Renal pelvis (tissue), 4 donors: Measurements from ENCODE around the gene GPR157. TPM values are rescaled to one million over a fixed set of nuclear protein-coding genes. Genes with fewer than 3 reads are reported as not detected.
"Not testable (repeated sequence)": the region's sequence is repeated elsewhere in the genome, so short reads cannot be mapped to it uniquely, and the experiment has no call there.

Source experiments
- DNase-seq: peaks from one replicate; pipeline ENCODE4 v3.0.0-alpha.2; 2013
- polyA plus RNA-seq, 3 donors: library from polyadenylated mRNA; unstranded; fragments of 120-200 nt; gene quantifications; one replicate each; pipeline ENCODE4 v1.2.1, GENCODE V29; 2013; ENCODE audit not compliant: insufficient read length in 3 of 3

Gene GPR157
- polyA plus RNA-seq, 3 donors: 0.98 to 1.8 (median 1.6) TPM

DNA sequence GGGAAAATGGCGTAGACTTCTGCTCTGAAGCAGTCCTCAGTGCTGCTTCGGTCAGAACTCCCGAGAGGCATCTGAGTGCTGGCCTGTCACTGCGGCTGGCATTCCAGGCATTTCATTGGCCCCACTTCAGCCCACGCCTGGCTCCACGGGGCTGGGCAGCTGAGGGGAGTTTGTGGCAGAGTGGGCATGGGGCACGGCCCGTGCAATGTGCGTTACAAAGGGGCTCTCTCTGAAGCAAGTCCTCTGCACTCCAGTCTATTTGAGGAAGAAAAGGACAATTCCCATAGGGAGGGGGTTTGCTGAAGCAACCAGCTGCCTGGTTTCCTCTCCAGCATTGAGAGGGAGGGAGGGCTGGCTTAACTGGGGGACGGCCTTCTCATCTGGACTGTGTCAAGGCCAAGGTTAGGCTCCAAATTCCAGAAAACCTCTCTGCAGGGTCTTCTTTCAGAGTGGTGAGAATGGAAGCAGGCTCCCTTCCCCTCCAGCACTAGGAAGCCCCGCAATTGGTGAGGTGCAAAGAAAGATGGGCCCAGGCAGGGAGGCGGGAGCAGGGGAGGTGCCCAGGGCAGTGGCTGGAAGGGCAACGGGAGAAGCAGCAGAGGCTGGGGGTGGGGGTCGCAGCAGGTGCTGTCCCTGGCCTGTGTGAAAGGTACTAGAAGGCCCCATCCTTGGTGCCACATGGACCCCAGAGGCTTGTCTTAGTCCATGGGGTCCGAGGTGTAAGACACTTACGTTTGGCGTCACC is 21.1 kb upstream of the GPR157 start:
- DNase-seq: no peak

- no peak for DNase-seq
These were observed 20.2 kb upstream of the GPR157 start for GRCh38 chr1:9149151-9149550.

- DNase-seq: no peak
These were observed 17.3 kb upstream of the GPR157 start for GRCh38 chr1:9146156-9146555.

GRCh38 chr1:9145714-9146113 is 16.8 kb upstream of the GPR157 start:
- DNase-seq: no peak

DNA sequence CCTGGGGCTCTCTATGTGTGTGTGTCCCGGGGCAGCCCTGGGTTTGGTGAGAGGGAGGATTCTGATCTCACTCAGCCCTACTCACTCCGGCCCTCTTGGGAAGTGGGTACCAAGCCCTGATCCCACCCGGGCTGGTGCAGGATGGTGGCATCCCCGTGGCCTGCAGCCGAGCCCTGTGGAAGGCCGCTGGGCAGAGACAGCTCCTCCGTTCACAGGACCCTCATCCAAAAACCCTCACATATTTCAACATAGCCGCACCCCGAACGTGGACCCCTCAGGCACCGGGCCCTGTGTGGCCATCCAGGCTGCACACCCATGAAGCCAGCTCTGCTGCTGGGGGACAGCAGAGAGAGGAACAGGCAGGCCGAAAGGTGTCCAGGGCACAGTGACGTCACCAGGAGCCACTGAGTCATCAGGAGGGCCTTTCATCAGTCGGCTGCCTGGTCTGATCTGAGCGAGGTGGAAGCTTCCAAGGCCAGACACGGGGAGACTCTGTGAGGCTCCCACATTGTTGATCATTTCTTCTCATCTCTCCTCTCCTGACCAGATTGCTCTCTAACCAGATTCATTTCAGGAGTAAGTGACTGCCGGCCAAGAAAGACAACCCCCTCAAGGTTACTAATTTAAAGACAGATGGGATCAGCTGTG is 16.2 kb upstream of the GPR157 start:
- DNase-seq: no peak

DNA sequence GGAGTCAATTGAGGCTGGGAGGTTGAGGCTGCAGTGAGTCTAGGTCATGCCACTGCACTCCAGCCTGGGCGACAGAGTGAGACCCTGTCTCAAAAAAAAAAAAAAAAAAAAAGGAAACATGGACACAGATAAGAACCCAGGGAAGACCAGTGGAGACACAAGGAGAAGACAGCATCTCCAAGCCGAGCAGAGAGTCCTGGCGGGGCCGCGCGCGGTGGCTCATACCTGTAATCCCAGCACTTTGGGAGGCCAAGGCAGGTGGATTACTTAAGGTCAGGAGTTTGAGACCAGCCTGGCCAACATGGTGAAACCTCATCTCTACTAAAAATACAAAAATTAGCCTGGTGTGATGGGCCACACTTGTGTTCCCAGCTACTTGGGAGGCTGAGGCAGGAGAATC is 15.6 kb upstream of the GPR157 start:
- not testable (repeated sequence) for DNase-seq

- DNase-seq: no peak
These were observed 14.3 kb upstream of the GPR157 start for GRCh38 chr1:9143250-9143649.

GRCh38 chr1:9139930-9140329 is 11.0 kb upstream of the GPR157 start:
- no peak for DNase-seq

DNA sequence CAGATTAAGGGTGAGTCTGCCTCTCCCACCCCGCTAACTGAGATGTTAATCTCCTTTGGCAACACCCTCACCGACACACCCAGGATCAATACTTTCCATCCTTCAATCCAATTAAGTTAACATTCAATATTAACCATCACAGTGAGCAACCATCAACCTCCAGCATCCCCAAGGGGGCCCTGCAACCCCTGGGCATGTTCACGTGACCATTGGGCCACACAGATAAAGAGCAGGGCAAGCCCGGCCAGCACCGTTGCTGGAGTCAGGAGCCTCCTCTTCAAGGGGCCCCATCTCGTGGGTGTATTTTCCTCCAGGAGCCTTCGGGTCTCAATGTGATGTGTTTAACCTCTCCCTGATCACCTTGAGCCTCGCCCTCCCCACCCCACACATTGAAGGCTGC is 8.0 kb upstream of the GPR157 start:
- no peak for DNase-seq

- DNase-seq: no peak
These were observed 6.4 kb upstream of the GPR157 start for GRCh38 chr1:9135073-9135836.

- no peak for DNase-seq
These were observed 5.1 kb upstream of the GPR157 start for GRCh38 chr1:9133870-9134585.

DNA sequence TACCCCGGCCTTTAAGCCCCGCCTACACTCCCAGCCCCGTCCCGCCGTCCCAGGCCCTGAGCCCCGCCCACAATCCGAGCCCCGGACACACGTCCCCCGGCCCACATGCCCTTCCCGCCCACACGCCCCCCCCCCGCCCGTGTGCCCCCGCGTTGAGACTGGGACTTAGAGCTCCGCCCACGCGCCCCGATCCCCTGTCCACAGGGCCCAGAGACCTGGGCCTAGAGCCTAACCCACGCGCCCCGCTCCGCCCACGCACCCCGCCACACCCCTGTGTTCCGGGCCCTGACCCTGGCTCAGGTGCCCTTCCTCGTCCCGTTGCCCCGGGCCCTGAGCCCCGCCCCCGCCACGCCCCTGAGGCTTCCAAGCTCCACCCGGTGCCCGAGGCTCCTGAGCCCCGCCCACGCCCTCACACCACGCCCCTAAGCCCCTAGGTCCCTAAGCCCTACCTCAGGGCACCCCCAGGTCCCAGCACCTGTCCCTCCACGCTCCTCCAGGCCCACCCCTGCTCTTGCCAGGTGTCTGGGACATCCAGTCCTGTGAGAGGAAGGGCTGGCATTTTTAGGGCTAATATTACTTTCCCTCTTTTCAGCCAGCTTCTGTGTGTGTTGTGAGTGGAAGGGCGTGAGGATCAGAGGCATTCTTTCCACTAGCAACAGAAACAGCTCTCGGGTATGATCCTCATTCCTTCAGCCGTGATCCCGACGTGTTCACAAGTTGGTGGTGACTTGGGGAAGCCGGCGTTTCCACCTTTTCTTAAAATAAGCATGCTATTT is 552 bp upstream of the GPR157 start:
- peak; percentile 46 for DNase-seq

GRCh38 chr1:9128166-9128519 is 759 bp downstream of the GPR157 start:
- DNase-seq: no peak

DNA sequence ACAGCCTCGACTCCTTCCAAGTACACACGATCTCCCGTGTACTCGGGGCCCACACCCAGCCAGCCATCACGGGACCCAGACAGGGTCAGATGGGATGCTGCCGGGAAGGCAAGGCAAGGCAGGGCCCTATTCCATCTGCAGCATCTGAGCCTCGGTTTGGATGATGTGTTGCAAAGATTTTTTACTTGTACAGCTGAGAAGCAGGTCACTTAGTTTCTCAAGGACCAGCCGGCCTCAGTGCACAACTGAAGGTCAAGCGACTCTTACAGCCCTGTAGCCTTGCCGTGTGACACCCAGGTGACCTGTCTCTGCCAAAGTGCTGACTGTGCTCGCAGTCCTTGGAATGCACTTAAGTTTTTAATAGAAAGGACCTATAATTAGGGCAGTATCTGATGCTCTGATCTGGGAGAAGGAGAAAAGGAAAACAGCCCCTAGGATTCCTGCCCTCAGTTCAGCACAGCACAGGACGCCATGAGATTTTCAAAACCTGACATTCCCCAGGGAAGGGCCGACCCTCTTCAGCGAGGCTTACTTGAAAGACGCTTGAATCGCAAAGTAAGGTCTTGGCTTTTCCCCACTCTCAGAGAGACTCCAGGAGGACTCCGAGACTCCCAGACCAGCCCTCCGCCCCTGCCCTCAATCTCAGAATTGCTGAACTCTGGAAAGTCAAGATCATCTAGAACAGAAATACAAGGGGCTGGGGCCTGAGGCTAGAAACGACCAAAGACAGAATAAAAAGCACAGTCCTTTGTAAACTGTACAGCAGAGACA is 1.3 kb downstream of the GPR157 start:
- no peak for DNase-seq

DNA sequence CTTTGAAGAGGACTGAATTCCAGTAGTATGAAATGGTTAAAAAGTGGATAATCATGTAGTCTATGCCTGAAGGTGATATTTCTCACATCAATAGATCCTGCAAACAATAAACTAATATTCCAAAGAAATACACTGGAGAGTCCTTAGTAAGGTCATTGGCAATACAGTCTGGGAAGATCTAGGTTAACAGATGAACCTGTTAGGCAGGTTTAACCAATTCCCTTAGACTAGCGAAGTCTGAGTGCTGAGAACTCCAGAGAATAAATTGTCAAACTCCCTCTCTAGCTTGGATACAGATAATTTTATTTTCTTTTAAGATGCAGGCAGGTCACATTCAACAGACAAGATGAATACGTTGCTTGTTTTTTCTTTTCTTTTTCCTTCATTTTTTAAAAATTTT is 2.4 kb downstream of the GPR157 start:
- no peak for DNase-seq

DNA sequence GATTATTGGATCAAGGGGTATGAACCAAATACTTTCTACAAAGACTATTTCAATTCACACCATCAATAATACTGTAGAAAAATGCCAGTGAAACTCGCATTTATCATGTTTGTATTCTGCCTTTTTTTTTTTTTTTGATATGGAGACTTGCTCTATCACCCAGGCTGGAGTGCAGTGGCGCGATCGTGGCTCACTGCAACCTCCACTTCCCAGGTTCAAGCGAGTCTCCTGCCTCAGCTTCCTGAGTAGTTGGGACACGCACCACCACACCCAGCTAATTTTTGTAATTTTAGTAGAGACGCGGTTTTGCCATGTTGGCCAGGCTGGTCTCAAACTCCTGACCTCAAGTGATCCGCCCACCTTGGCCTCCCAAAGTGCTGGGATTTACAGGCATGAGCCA is 3.1 kb downstream of the GPR157 start:
- DNase-seq: not testable (repeated sequence)

DNA sequence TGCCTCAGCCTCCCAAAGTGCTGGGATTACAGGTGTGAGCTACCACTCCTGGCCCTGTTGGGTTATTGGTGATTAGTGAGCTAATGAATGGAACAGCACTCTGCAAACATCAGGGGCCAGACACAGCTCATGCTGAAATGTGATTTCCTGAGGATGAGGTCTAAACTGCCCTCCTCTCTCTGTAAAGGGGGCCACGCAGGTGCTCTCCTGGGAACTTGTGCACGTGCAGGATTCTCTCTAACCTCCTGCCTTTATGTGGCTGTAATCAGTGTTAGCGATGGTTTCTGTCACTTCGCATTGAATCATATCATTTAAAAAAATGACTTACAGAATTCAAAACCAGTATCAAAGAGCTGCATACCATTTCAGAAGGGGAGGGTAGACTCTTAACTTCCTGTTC is 3.6 kb downstream of the GPR157 start:
- no peak for DNase-seq

- not testable (repeated sequence) for DNase-seq
These were observed 4.5 kb downstream of the GPR157 start for GRCh38 chr1:9124389-9124788.

GRCh38 chr1:9123665-9124064 is 5.2 kb downstream of the GPR157 start:
- not testable (repeated sequence) for DNase-seq

- DNase-seq: no peak
These were observed 7.1 kb downstream of the GPR157 start for GRCh38 chr1:9121496-9122409.
